Measurements from ENCODE around the gene FAM120AOS. TPM values are rescaled to one million over a fixed set of nuclear protein-coding genes. Genes with fewer than 3 reads are reported as not detected.

FAM120AOS gene
- polyA plus RNA-seq, 1 experiment: 34.3 TPM

DNA sequence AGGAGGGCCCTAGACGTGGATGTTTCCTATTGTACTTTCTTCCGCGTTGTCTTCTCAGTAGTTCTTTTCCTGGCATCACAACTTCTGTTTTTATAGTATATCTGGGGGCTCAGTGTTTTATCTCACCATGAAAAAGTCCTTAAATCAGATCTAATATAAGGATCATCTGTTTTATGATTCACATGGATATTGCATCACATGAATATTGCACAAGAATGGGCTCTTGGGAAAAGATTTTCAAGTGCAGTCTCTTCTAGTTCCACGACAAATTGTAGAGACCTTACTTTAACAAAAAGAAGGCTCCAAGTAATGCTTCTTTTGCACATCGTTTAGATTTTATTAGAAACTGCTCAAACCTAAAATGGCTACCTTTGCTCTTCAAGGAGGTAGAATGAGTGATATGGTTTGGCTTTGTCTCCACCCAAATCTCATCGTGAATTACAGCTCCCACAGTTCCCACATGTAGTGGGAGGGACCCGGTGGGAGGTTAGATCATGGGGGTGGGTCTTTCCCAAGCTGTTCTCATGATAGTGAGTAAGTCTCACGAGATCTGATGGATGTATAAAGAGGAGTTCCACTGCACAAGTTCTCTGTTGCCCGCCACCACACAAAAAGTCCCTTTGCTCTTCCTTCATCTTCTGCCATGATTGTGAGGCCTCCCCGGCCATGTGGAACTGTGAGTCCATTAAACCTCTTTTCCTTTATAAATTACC, 55.6 kb downstream of the FAM120AOS start:
- Histone ChIP-seq H3K27me3 (ENCODE audit: control insufficient read depth, insufficient read depth, low read length) (0 out of 2 replicates have a peak, but pooled peaks cover 2% of the 10 kb centered on the region), H3K4me3 (ENCODE audit: low read depth, low read length) (no peak overlapping the region), H3K36me3 (ENCODE audit: control insufficient read depth, insufficient read depth, low read length) (no peaks in the 10 kb centered on the region)
- no peak for TF ChIP-seq CTCF (IDR thresholded peaks at IDR 0.05; ENCODE audit: insufficient read depth, low read depth, low read length)
- DNase-seq (ENCODE audit: low read depth): no peak
- ChIA-PET POLR2A (interaction anchor here (0.6 kb wide), 1 partner anchor 56 kb away, joined by 4 read pairs; no protein-coding TSS in a partner anchor), CTCF (interaction anchor here (1.0 kb wide), 1 partner anchor 168 kb away, joined by 3 read pairs; no protein-coding TSS in a partner anchor)

Small RNA genes within 50 kb of the gene (small RNA-seq; reads per million reads assigned to genes)
- not detected for gene RF00019 (ENCODE audit: insufficient read length, low read depth, low replicate concordance)

Other genes starting within 250 kb of the FAM120AOS start
- gene FAM120A, start 1.9 kb downstream of the FAM120AOS start, polyA plus RNA-seq (2011; rRNA removed): 71.2 and 89.4 TPM in 2 replicates
- gene PHF2, start 123.0 kb upstream of the FAM120AOS start, polyA plus RNA-seq (2011; rRNA removed): 6.5 and 9.4 TPM in 2 replicates